HG03097 (cell line): ENCODE results near the gene WDR45.

Experiments
- ATAC-seq: cut with Tn5 transposase; IDR thresholded peaks from one replicate; pipeline ENCODE4 v1.9.1; 2021; ENCODE audit not compliant: unreplicated experiment, low FRiP score

Gene WDR45

DNA sequence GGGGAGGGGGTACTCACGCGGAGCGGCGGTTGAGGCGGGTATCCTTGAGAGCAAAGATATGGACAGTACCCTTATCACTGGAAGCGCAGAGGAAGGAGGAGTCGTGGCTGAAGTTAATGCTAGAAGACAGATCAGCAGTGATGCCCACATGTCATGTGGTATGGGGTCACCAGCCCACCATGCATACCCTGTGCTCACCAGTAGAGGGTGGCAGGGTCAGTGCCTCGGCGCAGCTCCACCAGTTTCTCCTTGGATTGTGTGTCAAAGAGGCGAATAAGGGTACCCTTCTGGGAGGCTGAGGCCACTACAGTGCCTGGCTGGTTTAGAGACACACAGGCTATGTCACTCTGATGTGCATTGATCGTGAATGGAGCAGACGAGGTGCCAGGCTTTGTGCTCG lies 4.3 kb downstream of the WDR45 start:
- no peak for ATAC-seq

DNA sequence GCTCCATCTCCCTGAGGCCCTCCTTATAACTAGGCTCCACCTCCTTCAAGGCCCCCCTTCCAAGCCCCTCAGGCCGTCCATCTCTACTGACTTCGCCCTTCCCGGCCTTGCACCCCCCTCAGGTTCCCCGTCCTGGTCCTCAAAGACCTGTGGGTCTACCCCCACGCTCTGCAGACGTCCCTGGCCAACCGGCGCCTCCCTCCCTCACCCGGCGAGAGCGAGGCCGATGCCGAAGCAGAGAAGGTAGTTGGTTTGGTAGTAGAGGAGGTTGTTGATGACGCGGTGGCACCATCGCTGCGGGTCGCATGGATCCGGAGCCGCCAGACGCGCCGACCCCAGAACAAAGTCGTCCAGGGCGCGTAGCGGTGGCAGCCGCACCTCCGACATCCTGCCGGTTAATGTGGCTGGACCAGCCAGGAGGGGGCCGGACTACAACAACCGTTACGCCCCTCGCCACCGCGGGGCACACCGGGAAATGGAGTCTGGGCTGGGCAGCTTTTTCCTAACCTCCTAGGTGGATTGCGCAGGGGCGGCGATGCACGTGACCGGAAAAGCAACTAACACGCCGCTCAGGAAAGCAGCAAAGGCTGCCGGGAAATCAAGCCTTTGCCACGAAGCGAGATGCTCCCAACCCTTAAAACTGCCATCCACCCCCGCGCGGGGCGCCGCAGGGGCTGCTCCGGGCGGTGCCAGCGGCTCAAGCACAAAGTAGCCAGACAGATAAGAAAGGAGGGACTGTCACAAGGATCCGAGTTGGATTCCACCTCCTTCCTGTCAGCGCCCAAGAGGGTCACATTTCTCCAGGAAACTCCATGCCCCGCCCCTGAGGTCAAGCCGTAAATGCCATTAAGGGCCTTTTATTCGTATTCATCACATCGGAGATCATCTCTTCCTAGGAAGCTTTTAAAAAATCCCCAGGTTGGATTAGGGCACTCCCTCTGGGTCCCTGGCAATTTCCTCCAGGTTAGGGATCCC lies 5.8 kb downstream of the WDR45 start, which contains the start of gene PRAF2:
PRAF2 (minus strand) TSS at position 402 of the 975 bp plus-strand sequence; CDS start at position 387, 15 bp downstream.
- peak; percentile 67 for ATAC-seq

DNA sequence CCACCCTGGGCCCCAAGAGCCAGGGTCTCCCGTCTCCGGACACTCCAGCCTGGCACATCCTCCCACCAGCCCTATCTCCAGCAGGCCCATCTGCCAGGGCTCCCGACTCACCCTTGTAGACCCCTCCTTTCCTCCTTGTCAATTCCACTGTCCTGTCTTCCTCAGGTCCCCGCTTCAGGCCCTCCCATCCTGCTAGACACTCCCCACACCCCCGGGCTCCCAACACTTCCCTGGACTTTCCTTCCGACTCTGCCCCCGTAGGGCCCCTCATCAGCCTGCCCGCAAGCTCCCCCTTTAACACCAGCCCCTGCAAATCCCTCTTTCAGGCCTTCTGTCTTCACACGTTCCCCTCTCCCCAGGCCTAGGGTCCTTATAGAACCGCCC lies 7.0 kb downstream of the WDR45 start:
- no peak for ATAC-seq

DNA sequence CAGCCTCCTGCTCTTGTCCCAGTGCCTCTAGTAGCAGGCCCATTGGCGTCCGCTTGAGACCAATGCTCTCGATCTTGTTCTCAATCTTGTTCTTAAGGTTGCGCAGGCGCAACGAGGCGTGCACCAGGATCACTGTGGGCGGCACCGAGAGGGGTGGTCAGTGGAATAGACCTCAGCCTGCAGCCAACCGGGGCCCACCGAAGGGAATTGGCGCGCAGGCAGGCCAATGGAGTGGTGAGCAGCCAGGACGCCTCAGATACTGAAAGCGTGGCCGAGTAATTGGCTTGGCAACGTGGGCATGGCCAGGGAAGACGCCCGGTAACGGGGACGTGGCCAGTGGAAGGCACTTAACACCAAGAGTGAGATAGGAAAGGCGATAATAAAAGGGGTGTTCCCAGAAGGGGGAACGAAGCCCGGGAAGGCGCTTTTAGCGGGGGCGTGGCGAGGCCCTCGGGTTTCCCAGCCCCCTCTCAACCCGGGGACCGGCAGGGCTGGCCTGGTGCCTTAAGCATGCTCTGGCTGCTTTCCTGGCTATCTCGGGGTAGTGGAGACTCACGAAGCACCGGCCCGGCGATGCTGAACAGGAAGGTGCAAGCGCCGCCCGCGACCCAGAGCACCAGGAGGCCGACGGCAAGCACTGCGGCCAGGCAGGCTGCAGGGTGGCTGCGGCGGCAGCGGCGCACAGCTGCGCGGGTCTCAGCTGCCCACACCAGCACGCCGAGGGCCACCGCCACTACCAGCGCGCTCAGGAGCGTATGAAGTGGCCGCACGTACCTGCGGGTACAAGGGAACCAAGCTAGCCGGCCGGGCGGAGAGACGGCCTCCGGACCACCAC lies 7.6 kb downstream of the WDR45 start:
- ATAC-seq = no peak

DNA sequence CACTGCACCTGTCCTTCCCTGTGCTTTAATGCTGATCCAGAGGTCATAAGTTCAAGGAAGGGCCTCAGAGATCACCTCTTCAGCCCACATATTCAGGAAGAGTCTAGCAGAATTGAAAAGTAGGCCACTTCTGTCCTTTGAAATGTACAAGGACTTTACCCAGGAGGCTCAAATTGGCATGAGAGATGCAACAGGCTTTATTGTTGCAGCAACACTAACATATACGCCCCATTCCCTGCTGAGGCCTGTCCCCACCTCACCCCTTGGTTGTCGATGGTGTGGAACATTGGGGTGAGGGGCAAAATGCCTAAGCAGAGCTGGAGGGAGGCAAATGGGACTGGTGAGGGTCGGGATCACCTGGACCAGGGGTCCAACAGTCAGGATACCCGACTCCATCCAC lies 8.7 kb downstream of the WDR45 start:
- no peak for ATAC-seq

DNA sequence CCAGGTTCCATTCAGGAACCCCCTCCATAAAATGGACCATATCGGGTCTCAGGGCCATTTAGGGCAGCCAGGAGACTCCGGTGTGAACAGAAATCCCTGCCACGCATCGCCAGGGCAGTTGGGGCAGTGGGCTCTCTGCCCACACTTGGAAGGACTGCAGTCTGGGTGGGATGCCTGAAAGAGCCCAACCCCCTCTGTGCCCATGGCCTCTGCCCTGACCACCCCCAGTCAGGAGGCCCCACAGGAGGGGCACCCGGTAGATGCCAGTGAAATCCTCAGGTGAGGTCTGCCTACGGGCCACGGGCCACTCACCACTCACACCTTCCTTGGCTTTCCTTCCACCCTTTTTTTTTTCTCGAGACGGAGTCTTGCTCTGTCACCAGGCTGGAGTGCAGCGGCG lies 10.6 kb downstream of the WDR45 start:
- ATAC-seq = no peak

DNA sequence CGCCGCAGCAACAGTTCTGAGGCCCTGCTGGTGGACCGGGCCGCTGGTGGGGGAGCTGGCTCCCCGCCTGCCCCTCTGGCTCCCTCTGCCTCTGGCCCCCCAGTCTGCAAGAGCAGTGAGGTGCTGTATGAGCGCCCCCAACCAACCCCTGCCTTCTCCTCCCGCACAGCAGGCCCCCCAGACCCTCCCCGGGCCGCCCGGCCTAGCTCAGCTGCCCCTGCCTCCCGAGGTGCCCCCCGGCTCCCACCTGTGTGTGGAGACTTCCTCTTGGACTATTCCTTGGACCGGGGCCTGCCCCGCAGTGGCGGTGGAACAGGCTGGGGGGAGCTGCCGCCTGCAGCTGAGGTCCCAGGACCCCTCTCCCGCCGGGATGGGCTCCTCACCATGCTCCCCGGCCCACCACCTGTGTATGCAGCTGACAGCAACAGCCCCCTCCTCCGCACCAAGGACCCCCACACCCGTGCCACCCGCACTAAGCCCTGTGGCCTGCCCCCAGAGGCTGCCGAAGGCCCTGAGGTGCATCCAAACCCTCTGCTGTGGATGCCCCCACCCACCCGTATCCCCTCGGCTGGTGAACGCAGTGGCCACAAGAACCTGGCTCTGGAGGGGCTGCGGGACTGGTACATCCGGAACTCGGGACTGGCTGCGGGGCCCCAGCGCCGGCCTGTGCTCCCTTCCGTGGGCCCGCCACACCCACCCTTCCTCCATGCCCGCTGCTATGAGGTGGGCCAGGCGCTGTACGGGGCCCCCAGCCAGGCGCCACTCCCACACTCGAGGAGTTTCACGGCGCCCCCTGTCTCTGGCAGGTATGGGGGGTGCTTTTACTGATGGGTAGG lies 12.2 kb downstream of the WDR45 start:
- ATAC-seq = no peak

DNA sequence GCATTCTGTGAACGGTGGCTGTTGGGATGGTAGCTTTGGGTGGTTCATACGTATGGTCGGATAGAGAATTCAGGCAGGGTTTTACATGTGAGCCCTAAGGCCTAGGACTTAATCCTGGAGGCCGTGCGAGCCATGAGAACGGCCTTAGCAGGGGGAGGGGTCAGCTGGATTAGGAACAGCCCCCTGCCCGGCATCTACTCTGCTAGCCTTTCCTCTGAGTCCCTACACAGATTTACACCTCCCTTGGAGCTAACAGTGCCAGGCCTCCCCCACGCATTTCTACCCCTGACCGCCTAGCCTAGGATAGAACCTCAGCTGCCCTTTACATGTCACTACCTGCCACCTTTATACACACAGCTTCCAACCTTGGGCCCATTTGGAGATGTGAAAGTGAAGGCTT lies 13.0 kb downstream of the WDR45 start:
- ATAC-seq = no peak

DNA sequence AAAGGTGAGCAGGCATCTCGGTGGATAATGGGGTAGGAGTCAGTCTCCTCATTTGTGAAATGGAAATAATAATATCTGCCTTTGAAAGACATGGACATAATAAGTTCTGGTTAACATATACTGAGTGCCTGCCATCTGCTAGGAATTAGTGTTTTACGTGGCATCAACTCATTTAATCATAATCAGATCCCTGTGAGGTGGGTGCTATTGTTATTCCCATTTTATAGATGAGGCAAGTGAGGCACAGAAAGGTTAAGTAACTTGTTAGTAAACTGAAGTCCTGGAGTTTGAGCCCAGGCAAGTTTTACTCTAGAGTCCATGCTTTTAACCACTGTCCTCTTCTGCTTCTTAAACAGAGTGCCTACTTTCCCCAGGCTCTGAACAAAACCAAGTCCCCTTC lies 13.4 kb downstream of the WDR45 start:
- no peak for ATAC-seq

DNA sequence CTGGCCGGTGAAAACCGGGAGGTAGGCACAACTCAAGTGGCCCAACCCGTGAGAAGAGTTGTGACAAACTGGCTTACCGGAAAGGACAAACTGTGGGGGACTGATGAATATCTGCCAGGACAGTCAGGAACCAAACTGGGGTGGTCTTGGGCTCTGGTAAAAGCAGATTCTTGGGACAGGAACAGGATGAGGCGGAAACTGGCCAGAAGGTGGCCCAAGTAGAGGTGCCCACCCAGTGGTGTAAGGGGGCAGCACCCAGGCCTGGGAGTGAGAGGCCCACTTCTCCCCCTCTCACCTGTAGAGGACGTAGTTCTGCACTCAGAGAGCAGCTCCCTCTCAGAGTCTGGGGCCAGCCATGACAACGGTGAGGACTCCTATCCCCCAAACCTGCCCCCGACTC lies 15.0 kb downstream of the WDR45 start:
- no peak for ATAC-seq

DNA sequence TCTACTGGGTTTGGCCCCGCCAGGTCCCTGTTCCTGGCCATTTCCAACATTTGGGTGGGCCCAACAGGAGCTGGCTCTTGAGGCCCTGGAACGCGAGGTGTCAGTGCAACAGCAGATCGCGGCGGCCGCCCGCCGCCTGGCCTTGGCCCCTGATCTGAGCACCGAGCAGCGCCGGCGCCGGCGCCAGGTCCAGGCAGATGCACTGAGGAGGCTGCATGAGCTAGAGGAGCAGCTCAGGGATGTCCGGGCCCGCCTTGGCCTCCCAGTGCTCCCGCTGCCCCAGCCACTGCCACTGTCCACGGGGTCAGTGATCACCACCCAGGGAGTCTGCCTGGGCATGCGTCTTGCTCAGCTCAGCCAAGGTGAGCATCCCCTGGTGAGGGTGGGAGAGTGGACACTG lies 15.4 kb downstream of the WDR45 start:
- no peak for ATAC-seq

DNA sequence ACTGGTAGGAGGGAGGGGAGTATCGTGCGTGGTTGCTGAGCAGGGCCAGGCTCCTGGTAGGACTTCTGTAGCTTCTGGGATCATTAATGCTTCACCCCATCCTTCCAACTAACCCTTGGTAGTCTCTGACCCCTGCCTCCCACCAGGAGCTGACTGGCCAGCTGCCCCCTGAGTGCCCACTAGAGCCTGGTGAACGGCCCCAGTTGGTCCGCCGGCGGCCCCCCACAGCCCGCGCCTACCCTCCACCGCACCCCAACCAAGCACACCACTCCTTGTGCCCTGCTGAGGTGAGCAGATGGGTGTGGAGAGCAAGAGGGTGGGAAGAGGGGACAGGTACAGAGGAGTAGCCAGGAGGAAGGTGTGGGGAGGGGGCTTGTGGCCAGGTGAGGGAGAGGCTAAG lies 16.0 kb downstream of the WDR45 start:
- no peak for ATAC-seq

DNA sequence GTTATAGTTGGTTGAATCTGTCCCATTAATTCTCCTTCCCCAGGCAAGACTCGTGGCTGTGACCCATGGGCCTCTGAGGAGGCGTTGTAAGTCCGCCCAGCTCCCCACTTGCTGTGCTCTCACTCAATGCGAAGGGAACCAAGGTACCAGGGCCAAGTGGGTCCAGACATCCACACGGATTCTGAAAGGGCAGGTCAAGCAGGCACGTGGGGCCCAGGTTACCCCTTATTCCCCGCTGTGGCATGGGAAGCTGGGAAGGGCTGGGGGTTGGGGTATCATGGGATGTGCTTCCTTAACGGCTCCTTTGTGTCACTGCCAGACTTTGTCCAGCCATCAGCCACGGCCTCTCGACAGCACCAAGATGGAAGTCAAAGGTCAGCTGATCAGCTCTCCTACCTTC lies 17.8 kb downstream of the WDR45 start:
- no peak for ATAC-seq

DNA sequence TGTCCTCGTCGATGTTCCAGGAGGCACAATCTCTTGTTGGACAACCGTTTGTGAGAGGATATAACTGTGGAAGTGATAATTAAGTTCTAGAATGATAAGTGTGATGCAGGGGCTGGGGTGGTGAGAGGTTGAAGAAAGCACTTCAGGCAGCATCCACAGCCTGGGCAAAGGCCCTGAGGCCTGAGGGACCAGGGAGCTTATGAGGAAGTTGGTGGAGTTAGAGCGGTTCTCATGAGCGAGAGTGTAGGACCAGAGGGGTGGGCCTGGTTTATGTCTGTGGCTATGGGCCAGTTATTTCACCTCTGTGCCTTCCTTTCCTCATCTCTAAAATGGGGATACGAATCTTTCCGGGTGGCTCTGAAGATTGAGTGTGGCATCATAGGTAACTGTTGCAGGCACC lies 18.2 kb downstream of the WDR45 start:
- ATAC-seq = no peak

DNA sequence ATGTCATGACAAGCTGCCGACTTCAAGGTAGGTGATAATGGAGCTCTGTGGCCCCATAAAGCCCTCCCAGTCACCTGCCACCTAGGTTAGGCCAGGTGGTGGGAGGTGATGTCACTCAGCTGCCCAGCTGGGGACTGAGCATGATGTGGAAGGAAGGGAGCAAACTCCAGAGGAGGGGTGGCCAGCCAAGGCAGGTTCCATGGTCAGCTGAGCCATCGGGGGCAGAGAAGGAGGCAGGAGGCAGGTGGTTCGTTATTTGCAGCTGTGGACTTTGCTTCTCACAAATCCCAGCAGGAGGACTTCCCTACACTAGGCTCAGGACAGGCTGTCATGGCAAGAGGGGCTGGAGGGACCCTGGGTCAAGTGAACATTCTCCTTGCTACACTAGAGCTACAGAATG lies 18.8 kb downstream of the WDR45 start:
- no peak for ATAC-seq

DNA sequence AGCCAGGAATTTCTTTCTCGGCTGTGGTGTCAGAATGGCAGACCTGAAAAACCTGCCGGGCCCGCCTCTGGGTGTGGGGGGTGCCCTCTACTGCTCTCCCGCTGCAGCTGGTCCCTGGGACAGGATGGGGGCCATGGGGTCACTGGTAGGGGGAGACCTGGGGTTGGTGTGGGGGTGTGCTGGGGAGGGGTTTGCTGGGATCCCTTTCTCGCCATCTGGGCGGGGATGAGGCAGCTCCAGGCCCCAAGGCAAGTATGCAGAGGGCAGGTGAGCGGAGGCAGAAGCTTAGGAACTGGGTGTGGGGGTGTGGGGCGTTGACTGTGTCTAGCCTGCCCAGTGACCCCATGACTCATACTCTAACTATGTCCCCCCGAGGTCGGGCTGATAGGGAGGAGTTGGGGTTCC lies 20.0 kb downstream of the WDR45 start:
- ATAC-seq = no peak

DNA sequence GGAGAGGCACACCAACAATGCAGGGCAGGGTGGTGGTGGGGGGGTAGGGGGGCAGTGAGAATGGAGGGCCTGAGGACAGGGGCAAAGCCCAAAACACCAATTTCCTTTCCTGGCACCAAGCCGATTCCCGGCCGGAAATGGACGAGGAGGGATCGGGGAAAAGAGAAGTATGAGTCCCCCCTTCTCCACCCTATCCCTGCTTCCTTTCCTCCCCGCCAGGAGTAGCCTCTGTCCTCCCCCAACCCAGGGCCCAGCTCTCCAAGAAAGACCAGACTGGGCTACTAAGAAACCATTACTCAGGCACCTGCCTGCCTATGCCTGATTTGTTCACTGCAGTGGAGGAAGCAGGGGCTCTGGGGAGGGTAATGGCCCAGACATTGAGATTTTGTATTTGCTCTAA lies 20.5 kb downstream of the WDR45 start:
- no peak for ATAC-seq

DNA sequence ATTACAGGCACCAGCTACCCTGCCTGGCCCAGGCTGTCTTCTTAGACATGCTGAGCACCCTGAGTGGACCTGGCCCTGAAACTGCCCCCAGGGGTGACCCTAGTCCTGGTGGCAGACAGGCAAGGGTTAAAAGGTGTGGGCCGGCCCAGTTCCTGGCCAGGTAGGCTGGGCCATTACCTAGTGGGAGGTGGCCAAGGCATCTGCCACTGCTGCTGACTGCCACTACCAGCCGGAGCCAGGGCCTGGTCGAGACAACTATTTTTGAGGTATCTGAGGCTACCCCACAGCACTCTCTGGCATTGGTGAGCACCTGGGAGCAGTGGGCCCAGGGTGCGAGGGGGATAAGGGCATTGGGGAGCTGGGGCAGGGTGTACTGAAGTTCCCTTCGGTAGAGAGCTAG lies 20.9 kb downstream of the WDR45 start, which contains the start of gene CCDC120:
CCDC120 (plus strand) TSS at position 206 of the 400 bp plus-strand sequence. CDS start 3,043 bp downstream, outside the sequence.
- no peak for ATAC-seq

DNA sequence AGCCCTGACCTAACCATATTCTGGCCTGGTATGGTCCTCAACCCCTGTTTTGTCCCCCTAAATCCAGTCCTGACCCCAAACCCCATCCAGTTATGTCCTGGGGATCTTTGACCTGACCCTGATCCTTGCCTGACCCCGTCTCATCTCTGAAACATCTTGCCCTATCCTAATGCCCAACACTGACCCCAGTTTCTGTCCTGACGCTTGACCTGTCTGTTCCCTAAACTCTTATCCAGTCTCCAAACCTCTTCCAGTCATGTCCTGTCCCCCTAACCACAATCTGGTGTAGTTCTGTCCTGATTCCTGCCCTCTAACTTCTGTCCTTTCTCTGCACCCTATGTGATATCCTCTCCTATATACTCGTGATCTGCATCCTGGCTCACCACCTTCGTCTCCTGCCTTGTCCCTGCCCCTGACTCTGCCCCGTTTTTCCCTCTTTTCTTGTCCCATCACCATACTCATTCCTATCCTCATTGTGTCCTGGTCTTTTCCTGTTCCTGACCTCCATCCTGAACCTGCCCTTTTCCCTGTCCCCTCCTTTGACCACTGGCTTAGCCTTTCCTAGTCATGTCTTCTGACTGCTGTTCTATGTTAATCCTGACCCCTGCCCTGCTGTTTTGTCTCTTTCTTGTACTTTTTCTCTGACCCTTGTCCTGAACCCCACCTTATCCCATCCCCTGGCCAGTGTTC lies 25.5 kb downstream of the WDR45 start:
- no peak for ATAC-seq
